MG63 (cell line): ENCODE measurements around the gene PIAS1. TPM values are rescaled to one million over a fixed set of nuclear protein-coding genes. Genes with fewer than 3 reads are reported as not detected.
A peak's percentile ranks its signal among the peaks of the same experiment; 100 is the strongest.
"Not testable (repeated sequence)": the region's sequence is repeated elsewhere in the genome, so short reads cannot be mapped to it uniquely, and the experiment has no call there.

Experiments
- DNase-seq: peaks from one replicate; pipeline ENCODE4 v3.0.0-alpha.2; 2020
- H3K27me3 ChIP-seq: fragments of 250-450 bp; sonication (Bioruptor Pico); 2 replicates; pipeline ENCODE4 v1.5.1; 2020; ENCODE audit warnings: mild to moderate bottlenecking, moderate library complexity
- H3K36me3 ChIP-seq: fragments of 250-450 bp; sonication (Bioruptor Pico); 2 replicates; pipeline ENCODE4 v1.5.1; 2020; ENCODE audit warnings: mild to moderate bottlenecking, moderate library complexity
- H3K4me3 ChIP-seq: fragments of 250-450 bp; sonication (Bioruptor Pico); 2 replicates; pipeline ENCODE4 v1.5.1; 2020; ENCODE audit warnings: mild to moderate bottlenecking, moderate library complexity
- H3K9me3 ChIP-seq: fragments of 250-450 bp; sonication (Bioruptor Pico); 2 replicates; pipeline ENCODE4 v1.5.1; 2020; ENCODE audit warnings: mild to moderate bottlenecking, moderate library complexity
- total RNA-seq: library from RNA; depleted of rRNA; stranded (reverse); fragments of >200 nt; shearing (Covaris generic); gene quantifications from 2 replicates; pipeline ENCODE4 v1.2.3, GENCODE V29; 2014; ENCODE audit warnings: low replicate concordance; rRNA removed

Gene PIAS1
- 7.6 and 30.4 TPM in 2 replicates for total RNA-seq

- Histone ChIP-seq H3K36me3 (no peaks in the 10 kb centered on the region), H3K27me3 (no peaks in the 10 kb centered on the region), H3K9me3 (no peaks in the 10 kb centered on the region), H3K4me3 (peak within 1 kb of the TSS; percentile 91)
- DNase-seq, result peak; percentile 94
Observed at GRCh38 chr15:68053701-68054627, at the start of gene PIAS1. TSS of gene PIAS1 (plus strand) at chr15:68054315. CDS start at chr15:68054327, 12 bp downstream.

GRCh38 chr15:68007642-68008041 is 46.5 kb upstream of the PIAS1 start:
- H3K4me3 ChIP-seq, H3K36me3 ChIP-seq, DNase-seq, H3K27me3 ChIP-seq, H3K9me3 ChIP-seq: not testable (repeated sequence)

DNA sequence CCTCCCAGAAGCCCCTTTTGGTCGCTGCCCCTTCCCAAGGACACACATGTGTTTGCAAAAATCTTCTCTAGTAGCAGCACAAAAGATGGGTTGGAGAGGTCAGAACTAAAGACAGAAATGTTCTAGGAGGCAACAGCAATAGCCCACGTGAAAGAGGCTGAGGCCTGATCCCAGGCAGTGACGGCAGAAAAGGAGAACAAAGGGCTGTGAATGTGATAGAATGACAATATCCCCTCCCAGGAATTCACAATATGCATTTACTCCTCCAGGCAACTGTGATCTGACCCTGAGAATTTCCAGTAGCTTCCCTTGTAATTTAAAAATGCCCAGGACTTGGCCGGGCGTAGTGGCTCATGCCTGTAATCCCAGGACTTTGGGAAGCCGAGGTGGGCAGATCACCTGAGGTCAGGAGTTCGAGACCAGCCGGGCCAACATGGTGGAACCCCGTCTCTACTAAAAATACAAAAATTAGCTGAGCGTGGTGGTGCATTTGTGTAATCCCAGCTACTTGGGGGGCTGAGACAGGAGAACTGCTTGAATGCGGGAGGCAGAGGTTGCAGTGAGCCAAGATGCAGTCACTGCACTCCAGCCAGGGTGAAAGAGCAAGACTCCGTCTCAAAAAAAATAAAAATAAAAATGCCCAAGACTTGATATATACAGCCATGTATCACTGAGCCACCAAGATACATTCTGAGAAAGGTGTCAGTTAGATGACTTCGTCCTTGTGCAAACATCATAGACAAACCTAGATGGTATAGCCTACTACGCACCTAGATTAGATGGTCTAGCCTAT is 43.6 kb upstream of the PIAS1 start:
- Histone ChIP-seq H3K9me3 (peaks cover 8% of the 10 kb centered on the region; the same call in 1 of the 2 replicates), H3K36me3 (no peaks in the 10 kb centered on the region), H3K4me3 (no peak overlapping the region), H3K27me3 (no peaks in the 10 kb centered on the region)
- DNase-seq, result no peak

GRCh38 chr15:68012911-68013310 is 41.2 kb upstream of the PIAS1 start:
- H3K4me3 ChIP-seq, result no peak overlapping the region
- peaks cover 2% of the 10 kb centered on the region; the same call in 1 of the 2 replicates for H3K9me3 ChIP-seq
- no peak for DNase-seq
- H3K36me3 ChIP-seq, result no peaks in the 10 kb centered on the region
- no peaks in the 10 kb centered on the region for H3K27me3 ChIP-seq

DNA sequence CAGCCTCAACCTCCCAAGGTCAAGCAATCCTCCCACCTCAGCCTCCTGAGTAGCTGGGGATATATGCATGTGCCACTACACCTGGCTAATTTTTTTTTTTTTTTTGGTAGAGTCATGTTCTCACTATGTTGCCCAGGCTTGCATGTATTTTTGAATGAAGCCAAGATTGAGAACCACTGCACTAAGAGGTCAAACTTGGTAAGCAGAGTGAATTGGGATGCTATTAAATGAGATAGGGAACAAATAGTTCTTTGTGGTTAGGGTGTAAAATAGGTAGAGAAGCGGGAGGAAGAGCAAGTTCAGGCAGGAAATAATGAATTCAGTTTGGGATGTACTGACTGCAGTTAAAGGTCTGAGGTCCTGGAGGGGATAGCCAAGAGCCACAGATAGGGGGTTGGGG is 39.9 kb upstream of the PIAS1 start:
- DNase-seq, result no peak
- Histone ChIP-seq H3K27me3 (no peaks in the 10 kb centered on the region), H3K4me3 (no peak overlapping the region), H3K36me3 (no peaks in the 10 kb centered on the region), H3K9me3 (no peaks in the 10 kb centered on the region)

GRCh38 chr15:68015244-68015643 is 38.9 kb upstream of the PIAS1 start:
- H3K4me3 ChIP-seq, result no peak overlapping the region
- H3K9me3 ChIP-seq, result no peaks in the 10 kb centered on the region
- H3K27me3 ChIP-seq, result no peaks in the 10 kb centered on the region
- H3K36me3 ChIP-seq, result no peaks in the 10 kb centered on the region
- no peak for DNase-seq

GRCh38 chr15:68017201-68017600 is 36.9 kb upstream of the PIAS1 start:
- H3K27me3 ChIP-seq, result no peaks in the 10 kb centered on the region
- no peaks in the 10 kb centered on the region for H3K36me3 ChIP-seq
- no peaks in the 10 kb centered on the region for H3K9me3 ChIP-seq
- no peak for DNase-seq
- no peak overlapping the region for H3K4me3 ChIP-seq

- DNase-seq, result no peak
- H3K4me3 ChIP-seq, result no peak overlapping the region
- no peaks in the 10 kb centered on the region for H3K36me3 ChIP-seq
- H3K27me3 ChIP-seq, result no peaks in the 10 kb centered on the region
- H3K9me3 ChIP-seq, result no peaks in the 10 kb centered on the region
Observed at GRCh38 chr15:68018797-68019444, 35.2 kb upstream of the PIAS1 start.

- DNase-seq, result no peak
- no peak overlapping the region for H3K4me3 ChIP-seq
Observed at GRCh38 chr15:68019814-68020525, 34.1 kb upstream of the PIAS1 start.

GRCh38 chr15:68020685-68021084 is 33.4 kb upstream of the PIAS1 start:
- Histone ChIP-seq H3K4me3 (no peak overlapping the region), H3K27me3 (no peaks in the 10 kb centered on the region), H3K9me3 (no peaks in the 10 kb centered on the region), H3K36me3 (no peaks in the 10 kb centered on the region)
- no peak for DNase-seq

More at GRCh38 chr15:68019814-68020525, 34.1 kb upstream of the PIAS1 start:
- Histone ChIP-seq H3K27me3 (no peaks in the 10 kb centered on the region), H3K36me3 (no peaks in the 10 kb centered on the region), H3K9me3 (no peaks in the 10 kb centered on the region)

DNA sequence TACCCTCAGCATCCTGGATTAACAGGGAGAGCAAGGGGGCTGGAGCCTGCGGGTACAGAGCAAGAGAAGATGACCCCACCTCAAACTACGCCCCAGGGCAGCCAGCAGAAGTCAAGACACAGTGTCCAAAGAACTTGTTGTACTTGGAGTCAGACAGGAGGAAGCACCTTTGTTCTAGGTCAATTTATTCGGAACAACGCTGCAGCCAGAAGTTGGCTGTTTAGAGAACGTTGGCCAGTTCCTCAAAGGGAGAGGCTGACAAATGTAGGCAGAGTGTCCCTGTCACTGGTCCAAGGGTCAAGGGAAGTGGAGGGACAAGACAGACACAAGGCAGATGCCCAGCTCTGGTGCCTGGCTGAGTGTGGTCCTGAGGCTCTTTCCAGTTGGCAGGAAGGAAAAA is 32.1 kb upstream of the PIAS1 start:
- H3K4me3 ChIP-seq, result no peak overlapping the region
- H3K9me3 ChIP-seq, result no peaks in the 10 kb centered on the region
- DNase-seq, result no peak
- H3K36me3 ChIP-seq, result no peaks in the 10 kb centered on the region
- no peaks in the 10 kb centered on the region for H3K27me3 ChIP-seq

DNA sequence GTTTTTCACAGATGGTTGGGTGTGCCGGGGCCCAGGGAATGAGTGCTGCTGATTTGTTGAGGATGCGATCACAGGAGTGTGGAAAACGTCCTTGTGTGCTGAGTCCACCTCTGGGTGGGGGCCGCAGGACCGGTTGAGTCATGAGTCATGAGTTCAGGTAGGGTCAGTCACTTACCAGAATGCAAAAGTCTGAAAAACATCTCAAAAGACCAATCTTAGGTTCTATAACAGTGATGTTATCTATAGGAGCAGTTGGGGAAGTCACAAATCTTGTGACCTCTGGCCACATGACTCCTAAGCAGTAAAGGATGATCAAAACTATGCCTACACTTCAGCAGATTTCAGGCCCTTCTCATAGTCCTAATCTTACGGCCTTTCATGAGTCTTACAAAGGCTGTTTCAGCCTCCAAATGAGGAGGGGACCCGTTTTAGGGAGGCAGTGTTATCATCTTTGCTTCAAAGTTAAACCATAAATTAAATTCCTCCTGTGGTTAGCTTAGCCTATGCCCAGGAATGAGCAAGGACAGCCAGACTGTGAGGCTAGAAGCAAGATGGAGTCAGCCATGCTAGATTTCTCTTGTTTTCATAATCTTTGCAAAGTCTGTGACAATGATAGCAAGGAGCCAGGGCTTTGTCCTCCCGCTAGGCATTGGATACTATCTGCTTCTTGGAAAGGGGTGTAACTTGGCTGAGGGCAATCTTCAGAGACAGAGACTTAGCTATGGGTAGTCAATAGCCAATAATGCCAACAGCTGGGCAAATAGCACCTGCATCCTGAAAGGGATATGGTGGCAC is 30.6 kb upstream of the PIAS1 start:
- no peaks in the 10 kb centered on the region for H3K36me3 ChIP-seq
- H3K27me3 ChIP-seq, result no peaks in the 10 kb centered on the region
- no peaks in the 10 kb centered on the region for H3K9me3 ChIP-seq
- no peak overlapping the region for H3K4me3 ChIP-seq
- no peak for DNase-seq

DNA sequence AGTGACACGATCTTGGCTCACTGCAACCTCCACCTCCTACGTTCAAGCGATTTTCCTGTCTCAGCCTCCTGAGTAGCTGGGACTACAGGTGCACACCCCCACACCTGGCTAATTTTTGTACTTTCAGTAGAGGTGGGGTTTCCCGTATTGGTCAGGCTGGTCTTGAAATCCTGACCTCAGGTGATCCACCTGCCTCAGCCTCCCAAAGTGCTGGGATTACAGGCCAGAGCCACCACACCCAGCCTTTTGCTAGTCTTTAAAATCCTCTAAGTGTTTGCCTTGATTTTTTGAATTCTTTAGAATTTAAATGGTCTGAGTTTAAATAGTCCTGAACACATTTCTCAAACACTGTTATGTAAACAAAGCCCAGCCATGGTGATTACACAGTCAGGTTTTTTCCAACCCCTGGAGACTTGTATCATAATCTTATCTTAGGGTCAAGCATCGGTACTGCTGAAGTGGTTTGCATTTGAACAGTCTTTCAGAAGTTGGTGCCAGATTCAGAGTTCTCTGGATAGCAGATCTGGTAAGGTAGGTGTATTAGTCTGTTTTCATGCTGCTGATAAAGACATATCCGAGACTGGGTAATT is 28.2 kb upstream of the PIAS1 start:
- Histone ChIP-seq H3K9me3 (no peaks in the 10 kb centered on the region), H3K4me3 (no peak overlapping the region), H3K27me3 (no peaks in the 10 kb centered on the region), H3K36me3 (no peaks in the 10 kb centered on the region)
- no peak for DNase-seq

DNA sequence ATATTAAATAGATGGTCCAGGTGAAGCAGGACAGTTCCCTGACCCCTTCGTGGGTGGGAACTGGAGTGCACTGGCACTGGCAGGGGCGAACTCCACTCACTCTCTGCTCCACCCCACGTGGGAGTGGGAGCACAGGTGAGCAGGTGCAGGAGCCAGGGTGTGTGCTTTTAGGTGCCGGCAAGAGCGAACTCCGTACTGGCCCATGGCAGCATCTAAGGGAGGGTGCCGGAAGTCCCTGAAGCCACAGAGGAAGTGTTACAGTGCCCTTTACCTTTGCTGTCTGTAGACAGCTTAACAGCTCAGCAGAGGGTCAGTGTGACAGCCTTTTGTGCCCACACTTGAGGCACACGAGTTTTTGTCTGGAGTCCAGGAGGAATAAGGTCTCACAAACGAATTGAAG is 26.7 kb upstream of the PIAS1 start:
- no peaks in the 10 kb centered on the region for H3K9me3 ChIP-seq

GRCh38 chr15:68028137-68028887 is 25.8 kb upstream of the PIAS1 start:
- H3K36me3 ChIP-seq, result no peaks in the 10 kb centered on the region
- DNase-seq, result no peak
- H3K9me3 ChIP-seq, result no peaks in the 10 kb centered on the region
- H3K4me3 ChIP-seq, result no peak overlapping the region
- peaks cover 3% of the 10 kb centered on the region; the same call in 1 of the 2 replicates for H3K27me3 ChIP-seq

More for the DNA sequence above, 26.7 kb upstream of the PIAS1 start:
- H3K36me3 ChIP-seq, result no peaks in the 10 kb centered on the region
- no peak overlapping the region for H3K4me3 ChIP-seq
- H3K27me3 ChIP-seq, result peaks cover 3% of the 10 kb centered on the region; the same call in 1 of the 2 replicates
- no peak for DNase-seq
